Fibroblast of upper back skin (primary cell): ENCODE data around the gene MAN1A2.
"Not testable (repeated sequence)": the region's sequence is repeated elsewhere in the genome, so short reads cannot be mapped to it uniquely, and the experiment has no call there.

Experiments
- DNase-seq: peaks from one replicate; pipeline ENCODE4 v3.0.0-alpha.2; 2013

The MAN1A2 gene

DNA sequence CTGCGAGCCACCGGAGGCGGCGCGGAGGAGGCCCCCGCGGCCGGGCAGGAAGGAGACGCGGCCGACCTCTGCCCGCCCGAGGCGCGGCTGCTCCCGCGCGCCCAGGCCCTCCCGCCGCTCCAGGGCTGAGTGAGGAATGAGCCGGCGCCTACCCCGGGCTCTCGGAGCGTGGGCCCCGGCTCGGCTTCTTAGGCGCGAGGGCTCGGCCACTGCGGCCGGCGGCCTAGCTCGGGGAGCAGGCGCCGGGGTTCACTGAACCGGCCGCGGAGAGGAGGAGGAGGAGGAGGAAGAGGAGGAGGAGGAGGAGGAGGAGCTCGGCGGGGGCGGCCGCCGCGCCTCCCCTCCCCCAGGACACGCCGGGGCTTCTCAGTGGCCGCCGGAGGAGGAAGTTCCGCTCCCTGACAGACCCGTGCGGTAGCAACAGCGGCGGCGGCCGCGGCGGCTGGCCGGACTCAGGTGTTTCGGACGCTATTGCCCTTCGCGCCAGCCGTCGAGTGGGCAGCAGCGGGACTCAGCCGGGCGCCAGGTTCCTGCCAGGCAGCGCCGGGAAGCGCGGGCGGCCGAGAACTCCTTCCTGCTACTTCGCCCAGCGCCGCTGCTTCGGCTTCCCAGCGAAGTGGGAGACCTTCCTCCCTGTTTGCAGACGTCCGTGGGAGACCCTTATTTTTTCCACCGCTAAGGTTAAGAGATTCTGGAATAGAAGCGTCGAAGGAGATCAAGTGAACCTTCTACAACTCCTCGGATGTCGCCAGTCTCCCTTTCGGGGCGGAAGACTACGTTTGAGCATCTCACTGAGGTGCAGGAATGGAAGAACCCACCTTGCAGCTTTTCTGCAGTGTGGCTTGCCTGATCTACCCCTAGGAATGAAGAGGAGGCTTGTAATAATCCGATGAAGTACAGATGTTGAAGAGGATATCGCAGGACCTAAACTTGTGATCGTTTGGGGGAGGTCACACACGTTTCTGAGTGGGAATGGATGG is at the start of gene MAN1A2:
MAN1A2 (plus strand) TSS at position 404 of the 980 bp plus-strand sequence. CDS start 735 bp downstream, outside the sequence.
- peak; percentile 74 for DNase-seq

DNA sequence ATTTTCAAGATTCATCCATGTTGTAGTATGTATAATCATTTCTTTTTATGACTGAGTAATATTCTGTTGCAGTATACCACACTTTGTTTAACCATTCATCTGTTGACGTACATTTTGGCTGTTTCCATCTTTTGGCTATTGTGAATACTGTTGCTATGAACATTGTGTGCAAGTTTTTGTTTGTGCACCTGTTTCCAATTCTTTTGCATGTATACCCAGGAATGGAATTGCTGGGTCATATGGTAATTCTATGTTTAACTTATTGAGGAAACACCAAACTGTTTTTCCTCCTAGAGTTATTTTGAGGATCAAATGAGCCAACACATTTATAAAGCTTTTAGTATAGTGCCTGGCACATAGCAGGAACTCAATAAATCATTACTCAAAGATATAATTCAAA is 49.2 kb upstream of the MAN1A2 start:
- no peak for DNase-seq

DNA sequence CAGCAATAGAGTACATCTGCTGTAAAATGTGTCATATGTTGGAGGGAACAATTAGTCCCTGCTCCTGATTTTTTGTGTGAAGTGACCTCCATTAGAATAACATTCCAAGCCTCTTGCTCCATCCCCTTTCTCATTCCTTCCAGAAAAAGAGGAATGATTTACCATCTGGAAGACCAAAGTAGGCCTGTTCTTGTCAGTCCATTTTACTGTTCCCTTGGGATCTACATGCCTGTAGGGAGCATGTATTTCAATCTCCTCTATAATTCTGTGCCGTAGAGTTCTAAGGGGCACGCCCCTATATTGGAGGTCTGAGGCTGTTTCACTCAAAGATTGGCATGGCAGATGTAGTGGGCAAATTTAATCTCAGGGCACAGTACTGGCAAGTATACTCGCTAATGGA is 48.8 kb upstream of the MAN1A2 start:
- DNase-seq, result no peak

DNA sequence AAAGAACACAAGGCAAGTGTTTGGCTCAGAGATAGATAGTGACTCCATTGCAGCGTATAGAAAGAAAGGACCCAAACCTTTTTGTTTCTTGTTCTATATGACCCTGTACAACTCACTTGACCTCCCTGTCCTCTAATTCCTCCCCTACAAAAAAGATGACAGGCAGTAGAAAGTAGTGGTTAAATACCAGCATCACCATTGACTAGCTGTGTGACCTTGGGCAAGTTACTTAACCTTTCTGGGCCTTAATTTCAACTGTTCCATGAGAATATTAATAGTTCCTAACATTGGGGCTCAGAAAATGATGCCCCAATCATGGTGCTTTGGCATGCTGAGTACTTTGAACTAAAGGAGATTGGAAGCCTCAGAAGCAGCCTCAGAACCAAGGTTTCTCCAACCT is 46.7 kb upstream of the MAN1A2 start:
- no peak for DNase-seq

DNA sequence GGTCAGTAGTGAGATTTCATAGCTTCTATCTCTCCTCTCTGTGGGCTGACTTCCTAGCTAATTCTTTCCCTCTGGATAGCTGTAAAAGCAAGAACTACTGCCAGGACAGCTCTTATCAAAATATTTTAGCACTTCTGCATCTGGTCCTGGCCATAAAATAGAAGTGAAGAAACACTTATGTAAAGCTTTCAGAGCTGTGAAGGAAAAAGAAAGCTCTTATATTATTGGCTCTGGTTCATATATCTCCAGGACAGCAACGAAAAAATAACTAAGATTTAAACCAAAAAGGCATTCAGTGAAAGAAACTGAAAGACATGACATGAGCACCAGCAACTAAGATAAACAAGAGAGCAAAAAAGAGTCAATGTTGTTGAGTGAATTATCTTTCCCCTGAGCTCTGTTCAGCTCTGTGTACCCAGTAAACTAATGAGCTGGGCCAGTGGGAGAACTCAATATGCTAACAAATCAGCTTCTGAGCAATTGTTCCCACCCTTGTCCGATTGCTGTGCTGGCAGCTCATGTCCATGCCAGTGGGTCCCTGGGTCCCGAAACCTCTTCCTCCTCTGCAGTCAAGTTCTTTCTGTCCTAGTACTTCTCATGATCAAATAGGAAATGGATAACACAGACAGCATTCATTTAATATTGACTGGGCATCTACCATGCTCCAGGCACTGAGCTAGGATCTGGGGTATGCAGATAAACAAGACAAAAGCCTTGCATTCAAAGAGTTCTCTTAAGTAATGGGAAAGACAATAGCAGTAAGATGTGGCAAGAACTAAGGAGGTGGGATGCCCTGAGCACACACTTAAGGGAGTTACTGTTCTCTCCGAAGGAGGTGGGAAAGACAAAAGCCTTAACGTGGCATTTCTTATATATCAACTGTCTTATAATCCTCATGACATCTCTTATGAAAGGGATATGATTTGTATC is 45.3 kb upstream of the MAN1A2 start:
- no peak for DNase-seq

DNA sequence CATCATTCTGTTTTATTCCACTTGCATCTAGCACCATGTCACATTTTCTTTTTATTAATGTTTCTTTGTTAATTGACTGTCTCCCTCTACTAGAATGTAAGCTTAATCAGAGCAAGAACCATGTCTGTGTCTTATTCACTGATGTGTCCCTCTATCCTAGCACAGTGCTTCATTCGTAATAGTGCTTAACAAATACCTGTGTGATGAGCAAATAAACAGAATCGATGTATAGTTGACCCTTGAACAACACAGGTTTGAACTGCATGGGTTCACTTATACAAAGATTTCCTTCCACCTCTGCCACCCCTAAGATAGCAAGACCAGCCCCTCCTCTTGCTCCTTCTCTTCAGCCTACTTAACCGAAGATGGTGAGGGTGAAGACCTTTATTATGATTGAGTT is 42.9 kb upstream of the MAN1A2 start:
- no peak for DNase-seq

DNA sequence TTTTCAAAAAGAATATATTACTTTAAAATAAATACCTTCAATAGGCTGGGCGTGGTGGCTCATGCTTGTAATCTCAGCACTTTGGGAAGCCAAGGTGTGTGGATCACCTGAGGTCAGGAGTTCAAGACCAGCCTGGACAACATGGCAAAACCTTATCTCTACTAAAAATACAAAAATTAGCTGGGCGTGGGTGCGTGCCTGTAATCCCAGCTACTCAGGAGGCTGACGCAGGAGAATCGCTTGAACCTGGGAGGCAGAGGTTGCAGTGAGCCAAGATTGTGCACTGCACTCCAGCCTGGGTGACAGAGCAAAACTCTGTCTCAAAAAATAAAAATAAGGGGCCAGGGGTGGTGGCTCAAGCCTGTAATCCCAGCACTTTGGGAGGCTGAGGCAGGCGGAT is 41.2 kb upstream of the MAN1A2 start:
- not testable (repeated sequence) for DNase-seq

DNA sequence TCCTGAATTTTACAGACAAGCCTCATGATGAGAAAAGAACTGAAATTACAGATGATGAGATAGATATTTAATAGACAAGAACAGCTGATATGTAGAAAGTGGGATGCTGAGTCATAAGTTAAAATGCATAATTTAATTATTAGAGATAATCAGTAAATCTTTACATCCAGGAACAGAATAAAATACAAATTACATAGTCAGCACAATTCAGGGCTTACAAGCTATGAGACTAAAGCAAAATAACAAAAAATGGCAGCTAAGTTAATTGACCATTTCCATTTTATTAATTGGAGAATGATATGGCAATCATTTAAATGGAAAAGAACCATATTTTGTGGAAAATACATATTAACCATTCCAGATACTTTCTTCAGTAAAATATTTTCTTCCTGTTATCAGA is 40.2 kb upstream of the MAN1A2 start:
- DNase-seq, result no peak

DNA sequence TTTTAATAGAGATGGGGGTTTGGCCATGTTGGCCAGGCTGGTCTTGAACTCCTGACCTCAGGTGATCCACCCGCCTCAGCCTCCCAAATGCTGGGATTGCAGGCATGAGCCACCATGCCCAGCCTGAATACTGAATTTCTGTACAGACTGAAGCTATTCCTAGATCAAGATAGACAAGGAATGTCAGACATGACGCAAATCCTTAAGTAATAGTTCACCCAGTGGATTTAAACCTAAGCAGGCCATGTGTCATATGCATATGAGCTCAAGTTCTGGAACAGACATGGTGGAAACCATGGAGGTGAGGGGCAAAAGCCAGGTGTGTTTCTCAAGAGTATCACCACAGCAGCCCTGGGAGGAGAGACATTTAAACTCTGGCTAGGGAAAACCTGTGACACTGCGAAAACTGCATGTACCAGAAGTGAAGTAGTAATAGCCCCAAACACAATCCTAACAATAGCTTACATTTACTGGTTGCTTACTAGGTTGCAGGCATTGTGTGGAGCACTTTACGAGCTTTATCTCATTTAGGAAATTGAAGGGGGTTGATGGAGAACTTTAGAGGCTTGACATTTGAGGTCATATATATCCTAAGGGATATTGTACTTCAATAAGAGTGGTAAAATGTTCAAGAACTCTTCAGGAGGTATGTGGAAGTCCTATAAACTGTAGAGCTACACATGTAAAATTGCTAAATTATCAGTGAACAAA is 31.7 kb upstream of the MAN1A2 start:
- DNase-seq, result no peak

DNA sequence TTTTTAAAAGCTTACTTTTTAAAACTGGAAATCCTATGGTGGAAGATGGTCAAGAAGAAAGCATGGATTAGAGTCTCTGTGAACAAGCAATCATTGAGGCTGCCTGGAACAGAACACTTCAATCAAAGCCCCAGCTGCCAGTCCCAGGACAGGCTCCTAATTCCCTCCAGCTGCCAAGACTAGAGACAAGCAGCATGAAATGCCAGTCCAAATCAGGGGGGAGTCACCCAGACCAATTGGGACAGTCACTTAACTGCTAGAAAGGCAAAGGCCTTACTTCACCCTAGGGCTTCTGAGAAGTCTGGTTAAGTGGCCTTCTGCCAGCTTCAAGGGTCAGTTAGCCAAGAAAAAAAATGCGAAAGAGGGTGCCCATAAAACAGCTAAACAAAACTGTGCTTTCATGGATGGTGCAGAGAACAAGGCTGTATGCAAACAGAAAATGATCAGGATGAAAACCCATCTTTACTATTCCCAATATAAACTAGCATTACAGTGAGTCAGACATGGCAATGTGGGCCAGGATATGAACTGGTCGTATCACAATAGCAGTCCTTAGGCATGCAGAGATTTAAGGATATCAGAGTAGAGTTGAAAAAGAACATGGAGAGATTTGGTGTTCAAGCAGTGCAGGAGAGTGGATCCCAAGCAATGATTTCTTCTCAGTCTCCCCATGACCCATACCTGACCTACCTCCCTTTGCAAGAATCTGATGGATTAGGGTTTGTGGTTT is 31.0 kb upstream of the MAN1A2 start:
- no peak for DNase-seq

DNA sequence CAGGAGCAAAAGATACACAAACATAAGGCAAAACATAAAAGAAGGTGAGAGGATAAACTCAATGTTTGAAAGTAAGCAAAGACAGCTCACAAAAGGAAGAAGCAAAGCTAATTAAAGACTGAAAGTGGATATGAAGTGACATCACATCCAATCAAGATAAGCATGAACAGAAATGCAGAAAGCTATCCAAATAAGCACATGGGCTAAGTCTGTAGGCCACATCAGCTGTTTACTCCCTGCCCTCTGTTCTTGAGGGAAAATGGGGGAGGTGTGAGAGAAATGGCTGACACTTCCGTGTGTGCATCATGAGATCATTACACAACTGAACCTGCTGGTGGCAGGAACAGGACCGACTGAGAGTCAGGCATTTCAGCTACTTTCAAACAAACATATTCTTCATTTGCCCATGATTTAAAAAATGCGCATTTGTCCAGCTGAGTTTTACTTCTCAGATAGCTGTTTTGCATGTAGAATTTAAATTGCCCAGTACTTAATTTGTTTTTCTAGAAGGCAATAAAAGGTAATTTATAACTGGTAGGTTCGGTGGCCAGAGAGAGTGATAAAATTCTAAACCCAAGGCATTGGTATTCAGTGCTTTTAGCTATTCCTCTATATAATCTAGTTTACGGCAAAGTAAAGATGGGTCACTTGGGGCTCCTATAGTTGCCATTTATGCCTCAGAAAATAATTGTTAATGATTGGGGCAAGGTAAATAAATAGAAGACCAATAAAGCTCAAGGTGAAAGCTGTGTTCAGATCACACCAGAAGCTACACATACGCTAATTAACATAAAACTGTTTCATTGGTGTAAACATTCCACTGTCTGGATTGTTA is 27.2 kb upstream of the MAN1A2 start:
- DNase-seq, result peak; percentile 27

DNA sequence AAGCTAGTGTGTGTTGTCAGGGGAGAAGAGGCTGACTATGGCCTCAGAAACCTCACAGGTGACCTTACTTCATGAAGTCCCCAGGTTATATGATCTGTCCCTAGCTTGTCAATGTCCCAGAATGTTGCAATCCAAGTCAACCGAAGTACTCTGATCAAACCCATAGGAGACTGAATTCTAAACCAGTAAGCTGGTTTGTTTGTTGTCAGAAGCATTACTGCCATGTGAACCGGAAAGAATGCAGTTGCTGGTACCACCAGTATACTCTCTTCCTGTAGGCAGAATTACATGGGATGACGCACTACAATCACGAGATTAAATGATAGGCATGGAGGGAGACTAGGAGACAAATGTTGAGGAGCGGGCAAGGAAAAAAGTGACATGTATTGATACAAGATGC is 26.1 kb upstream of the MAN1A2 start:
- DNase-seq, result no peak

DNA sequence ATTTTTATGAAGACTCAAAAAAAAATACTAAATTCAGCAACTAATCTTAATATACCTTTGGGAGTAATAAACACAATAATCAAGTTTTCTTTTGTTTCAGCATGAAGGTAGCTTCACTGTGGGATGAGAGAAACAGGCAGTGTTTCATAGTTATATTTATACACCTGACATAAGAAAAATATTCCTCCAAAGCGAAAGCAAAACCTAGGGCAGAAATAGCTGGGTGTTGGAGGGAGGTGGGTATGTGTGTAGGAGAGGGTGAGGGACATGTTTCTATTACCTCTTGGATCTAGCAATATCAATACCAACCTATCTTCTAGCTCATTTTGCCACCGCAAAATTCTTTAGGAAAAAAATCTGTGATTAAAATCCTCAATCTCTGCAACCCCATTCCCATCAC is 24.9 kb upstream of the MAN1A2 start:
- no peak for DNase-seq

DNA sequence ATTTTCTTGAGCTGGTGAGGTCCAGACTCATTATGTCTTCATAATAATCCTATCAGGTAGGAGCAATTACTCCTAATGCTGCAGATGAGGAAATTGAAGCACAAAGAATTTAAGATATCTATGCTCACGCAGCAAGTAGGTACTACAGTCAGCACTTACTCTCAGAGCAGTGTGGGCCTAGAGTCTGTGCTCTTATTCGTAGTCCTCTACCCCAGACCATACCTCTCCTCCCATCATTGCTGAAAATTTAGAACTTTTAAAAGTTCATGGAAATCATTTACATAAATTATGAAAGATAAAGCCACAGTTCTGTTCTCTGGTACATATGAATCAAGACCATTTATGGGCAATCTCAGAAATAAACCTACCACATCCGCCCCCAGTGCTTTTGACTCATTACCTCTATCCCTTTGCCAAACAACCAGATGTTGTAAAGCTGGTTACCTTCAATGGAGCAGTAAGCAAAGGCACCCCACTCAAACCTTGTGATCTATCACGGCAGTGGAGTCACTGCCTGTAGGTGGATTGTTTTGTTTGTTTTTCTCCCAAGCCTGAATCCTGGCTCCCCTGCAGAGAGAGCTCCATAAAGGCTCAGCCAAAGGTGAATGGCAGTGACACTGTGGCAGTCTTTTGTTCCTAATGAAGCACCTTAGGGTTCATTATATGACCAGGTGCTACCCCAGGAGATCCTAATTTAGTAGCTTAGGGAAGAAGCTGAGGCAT is 20.9 kb upstream of the MAN1A2 start:
- peak; percentile 8 for DNase-seq

DNA sequence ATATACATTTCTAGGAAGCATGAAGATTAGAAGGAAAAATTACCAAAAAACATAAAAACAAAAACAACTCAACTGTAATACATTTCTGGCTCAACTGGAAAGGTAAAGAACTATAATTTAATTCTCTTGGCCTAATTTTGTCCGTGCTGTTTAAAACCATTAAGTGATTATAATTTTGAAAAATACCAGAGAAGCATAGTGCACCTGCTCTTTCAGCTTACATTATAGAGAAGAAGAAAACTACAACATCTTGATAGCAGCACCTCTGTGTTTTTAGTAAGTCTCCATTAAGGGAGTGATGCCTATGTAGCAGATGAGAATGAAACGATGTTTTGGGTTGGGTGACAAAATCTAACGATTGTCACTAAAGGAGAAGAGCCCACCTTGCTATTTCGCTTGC is 19.3 kb upstream of the MAN1A2 start:
- no peak for DNase-seq

DNA sequence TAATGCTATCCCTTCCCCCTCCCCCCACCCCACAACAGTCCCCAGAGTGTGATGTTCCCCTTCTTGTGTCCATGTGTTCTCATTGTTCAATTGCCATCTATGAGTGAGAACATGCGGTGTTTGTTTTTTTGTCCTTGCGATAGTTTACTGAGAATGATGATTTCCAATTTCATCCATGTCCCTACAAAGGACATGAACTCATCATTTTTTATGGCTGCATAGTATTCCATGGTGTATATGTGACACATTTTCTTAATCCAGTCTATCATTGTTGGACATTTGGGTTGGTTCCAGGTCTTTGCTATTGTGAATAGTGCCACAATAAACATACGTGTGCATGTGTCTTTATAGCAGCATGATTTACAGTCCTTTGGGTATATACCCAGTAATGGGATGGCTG is 14.6 kb upstream of the MAN1A2 start:
- not testable (repeated sequence) for DNase-seq

DNA sequence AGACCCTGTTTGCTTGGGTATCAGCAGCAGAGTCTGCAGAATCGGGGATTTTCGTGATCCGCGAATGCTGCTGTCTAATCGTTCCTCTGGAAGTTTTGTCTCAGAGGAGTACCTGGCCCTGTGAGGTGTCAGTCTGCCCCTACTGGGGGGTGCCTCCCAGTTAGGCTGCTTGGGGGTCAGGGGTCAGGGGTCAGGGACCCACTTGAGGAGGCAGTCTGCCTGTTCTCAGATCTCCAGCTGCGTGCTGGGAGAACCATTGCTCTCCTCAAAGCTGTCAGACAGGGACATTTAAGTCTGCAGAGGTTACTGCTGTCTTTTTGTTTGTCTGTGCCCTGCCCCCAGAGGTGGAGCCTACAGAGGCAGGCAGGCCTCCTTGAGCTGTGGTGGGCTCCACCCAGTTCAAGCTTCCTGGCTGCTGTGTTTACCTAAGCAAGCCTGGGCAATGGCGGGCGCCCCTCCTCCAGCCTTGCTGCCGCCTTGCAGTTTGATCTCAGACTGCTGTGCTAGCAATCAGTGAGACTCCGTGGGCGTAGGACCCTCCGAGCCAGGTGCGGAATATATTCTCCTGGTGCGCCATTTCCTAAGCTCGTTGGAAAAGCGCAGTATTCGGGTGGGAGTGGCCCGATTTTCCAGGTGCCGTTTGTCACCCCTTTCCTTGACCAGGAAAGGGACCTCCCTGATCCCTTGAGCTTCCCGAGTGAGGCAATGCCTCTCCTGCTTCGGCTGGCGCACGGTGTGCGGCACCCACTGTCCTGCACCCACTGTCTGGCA is 9.2 kb upstream of the MAN1A2 start:
- DNase-seq, result not testable (repeated sequence)

DNA sequence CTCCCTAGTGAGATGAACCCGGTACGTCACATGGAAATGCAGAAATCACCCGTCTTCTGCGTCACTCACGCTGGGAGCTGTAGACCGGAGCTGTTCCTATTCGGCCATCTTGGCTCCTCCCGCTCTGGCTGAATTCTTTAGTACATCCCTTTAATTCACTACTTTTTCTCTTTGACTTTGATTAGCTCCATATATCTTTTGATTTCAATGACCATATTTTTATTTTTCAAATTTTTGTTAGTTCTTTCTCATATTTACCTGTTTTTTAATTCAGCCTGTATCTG is 8.7 kb upstream of the MAN1A2 start:
- not testable (repeated sequence) for DNase-seq

DNA sequence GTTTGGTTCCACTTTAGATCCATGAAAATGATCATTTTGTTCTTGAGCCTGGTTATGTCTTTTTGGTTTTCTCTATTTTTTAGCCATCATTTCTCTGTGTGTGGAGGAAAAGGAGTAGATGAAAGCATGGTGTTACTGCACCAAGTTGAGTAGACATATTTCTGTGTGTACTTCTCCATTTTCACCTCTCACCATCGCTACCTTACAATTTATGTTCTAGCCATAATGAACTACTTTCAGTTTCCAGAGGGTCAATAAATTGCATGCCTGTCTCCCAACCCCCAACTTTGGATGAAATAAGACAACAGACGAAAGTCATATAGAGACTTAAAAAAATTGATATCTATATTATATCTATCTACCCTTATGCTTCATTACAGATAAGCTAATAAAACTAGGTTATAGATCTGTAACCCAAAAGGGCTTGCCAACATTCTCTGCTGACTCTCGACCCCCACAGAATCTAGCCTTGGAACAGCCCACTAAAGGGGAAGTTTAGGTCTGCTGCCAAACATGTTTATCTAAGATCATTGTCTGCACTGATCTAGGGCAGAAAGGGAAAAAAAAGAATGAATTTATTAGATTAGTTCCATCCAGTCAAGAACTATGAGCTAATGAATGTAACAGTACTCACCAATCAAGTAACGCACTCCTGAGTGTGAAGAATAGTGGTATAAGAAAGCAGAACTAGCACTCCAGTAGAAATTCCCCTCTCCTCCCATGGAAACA is 7.5 kb upstream of the MAN1A2 start:
- DNase-seq, result no peak
